Frontal cortex (tissue), 4 donors: Measurements from ENCODE around the gene MGA. TPM values are rescaled to one million over a fixed set of nuclear protein-coding genes. Genes with fewer than 3 reads are reported as not detected.

ENCODE experiments used
- DNase-seq, 2 donors: peaks; one replicate each; pipeline ENCODE4 v3.0.0; 2012; ENCODE audit warnings: low spot score in 2 of 2
- FAIRE-seq: peaks from 2 replicates; lab custom pipeline; 2012; peaks lifted over from hg19 to GRCh38; lab: Jason Lieb, UNC
- small RNA-seq: library from RNA; depleted of rRNA; stranded (forward); fragments of <200 nt; gene quantifications from one replicate; pipeline ENCODE3, GENCODE V24; 2014
- total RNA-seq: library from RNA; depleted of rRNA; stranded (reverse); fragments of >200 nt; gene quantifications from one replicate; pipeline ENCODE4 v1.2.3, GENCODE V29; 2014
- donor health status: control.
- donor health status: control.
- donor health status: control.

Gene MGA
- total RNA-seq, 1 donor from 2014 or later, result 81.9 TPM

DNA sequence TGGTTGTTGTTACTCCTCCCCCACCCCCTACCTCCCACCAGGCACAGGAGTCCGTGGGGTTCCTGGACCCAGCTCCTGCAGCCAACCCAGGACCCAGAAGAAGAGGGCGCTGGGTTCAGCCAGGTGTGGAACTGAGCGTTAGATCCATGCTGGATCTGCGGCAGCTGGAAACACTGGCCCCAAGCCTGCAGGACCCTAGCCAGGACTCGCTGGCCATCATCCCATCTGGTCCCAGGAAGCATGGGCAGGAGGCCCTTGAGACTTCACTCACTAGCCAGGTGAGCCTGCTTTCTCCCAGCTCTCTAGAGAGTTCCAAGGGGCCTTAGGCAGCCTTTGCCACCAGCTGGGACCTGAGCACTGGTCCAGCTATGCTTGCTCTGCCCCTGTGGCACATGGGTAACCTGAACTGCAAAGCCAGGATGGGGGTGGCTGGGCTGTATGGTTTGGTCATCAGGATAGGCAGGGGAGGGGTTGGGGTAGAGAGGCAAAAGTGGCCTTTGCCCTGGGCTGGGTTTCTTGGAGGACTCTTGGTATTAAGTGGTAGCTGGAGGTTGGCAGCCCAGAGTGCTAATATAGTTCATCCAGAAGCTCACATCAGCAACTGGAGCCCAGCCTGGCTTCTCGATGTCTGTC lies 160.7 kb downstream of the MGA start:
- DNase-seq (no peak), FAIRE-seq (no peak)

DNA sequence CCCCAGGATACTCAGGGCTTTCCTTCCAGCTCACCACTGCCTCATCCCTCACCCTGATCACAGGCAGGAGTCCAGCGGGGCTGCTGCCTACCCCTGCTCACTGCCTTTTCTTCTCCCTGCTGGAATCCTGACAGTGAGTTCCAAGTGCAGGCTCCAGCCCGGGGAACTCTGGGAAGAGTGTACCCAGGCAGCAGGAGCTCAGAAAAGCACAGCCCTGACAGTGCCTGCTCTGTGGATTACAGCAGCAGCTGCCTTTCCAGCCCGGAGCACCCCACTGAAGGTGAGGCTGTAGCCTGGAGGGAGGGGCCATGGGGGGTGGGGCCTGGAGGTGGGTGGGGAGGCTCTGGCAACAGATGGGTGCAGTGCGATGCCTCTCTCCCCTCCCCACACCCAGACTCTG lies 161.6 kb downstream of the MGA start:
- DNase-seq (no peak), FAIRE-seq (no peak)

DNA sequence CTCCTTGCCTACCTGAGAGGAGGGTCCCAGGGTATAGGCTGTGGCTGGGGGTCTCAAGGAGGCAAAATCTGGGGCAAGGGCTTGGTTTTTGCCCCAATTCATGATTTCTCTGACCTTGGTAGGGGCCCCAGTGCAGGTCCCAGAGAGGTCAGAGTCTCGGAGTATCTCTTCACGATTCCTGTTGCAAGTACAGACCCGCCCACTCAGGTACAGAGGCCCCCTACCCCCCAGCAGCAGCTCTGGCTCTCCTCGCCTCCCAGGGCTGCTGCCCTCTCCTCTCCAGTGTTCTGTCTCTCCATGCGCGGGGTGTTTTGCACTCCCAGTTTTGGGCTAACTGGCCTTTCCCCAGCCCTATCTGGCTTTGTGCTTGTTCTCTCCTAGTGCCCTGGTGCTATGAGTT lies 162.3 kb downstream of the MGA start:
- no peak for FAIRE-seq

More for the DNA sequence above, 162.3 kb downstream of the MGA start:
- no peak for DNase-seq

Small RNA genes lying within 50 kb of the gene (small RNA-seq; reads per million reads assigned to genes)
- gene MIR626, result not detected

Other genes with a start within 250 kb of the MGA start
- gene RTF1, start 243.3 kb upstream of the MGA start, total RNA-seq, result 56.3 TPM
- gene ITPKA, start 166.5 kb upstream of the MGA start, total RNA-seq, result 1.6 TPM
- gene LTK, start 146.6 kb upstream of the MGA start, total RNA-seq, result not detected
- 11.8 TPM for gene RPAP1, start 116.1 kb upstream of the MGA start, total RNA-seq
- 22.4 TPM for gene TYRO3, start 101.2 kb upstream of the MGA start, total RNA-seq
- 31.4 TPM for gene MAPKBP1, start 114.1 kb downstream of the MGA start, total RNA-seq
- gene JMJD7, start 167.7 kb downstream of the MGA start, total RNA-seq, result 0.82 TPM
- 2.4 TPM for gene PLA2G4B, start 178.4 kb downstream of the MGA start, total RNA-seq
- gene SPTBN5, start 233.6 kb downstream of the MGA start, total RNA-seq, result 0.41 TPM